Sigmoid colon (tissue), 4 donors: ENCODE measurements around the gene OR10H5.
"Not testable (repeated sequence)": the region's sequence is repeated elsewhere in the genome, so short reads cannot be mapped to it uniquely, and the experiment has no call there.

Source experiments
- EP300 ChIP-seq, 4 donors: sonication (generic); formaldehyde crosslinking; IDR thresholded peaks; one replicate each; pipeline ENCODE4 v1.6.1; 2017; ENCODE audit warnings: antibody characterized with exemption in 4 of 4
- POLR2A ChIP-seq, 2 donors: fragments of 450-650 bp; IDR thresholded peaks; one replicate each; pipeline ENCODE4 v1.6.1; 2016; ENCODE audit warnings: antibody characterized with exemption in 2 of 2, mild to moderate bottlenecking in 2 of 2, moderate library complexity in 2 of 2
- POLR2AphosphoS5 ChIP-seq, 4 donors: sonication (generic); formaldehyde crosslinking; IDR thresholded peaks; one replicate each; pipeline ENCODE4 v1.6.1; 2017; ENCODE audit warnings: antibody characterized with exemption in 4 of 4
- TF ChIP-seq, protein P1 (sequence below), 4 experiments: fragments of 450-650 bp in 3 of 4; fragments of 200-600 bp in 1 of 4; IDR thresholded peaks; one replicate each; pipeline ENCODE4 v1.5.1; 2016 to 2019; ENCODE audit warnings: antibody characterized with exemption in 4 of 4, mild to moderate bottlenecking in 3 of 4, moderate library complexity in 2 of 4

GRCh38 chr19:15774159-15774558 lies 13.3 kb upstream of the OR10H5 start:
- TF ChIP-seq POLR2A, EP300, POLR2AphosphoS5 (IDR thresholded peaks at IDR 0.05): not testable (repeated sequence)
- TF ChIP-seq, protein P1, sequence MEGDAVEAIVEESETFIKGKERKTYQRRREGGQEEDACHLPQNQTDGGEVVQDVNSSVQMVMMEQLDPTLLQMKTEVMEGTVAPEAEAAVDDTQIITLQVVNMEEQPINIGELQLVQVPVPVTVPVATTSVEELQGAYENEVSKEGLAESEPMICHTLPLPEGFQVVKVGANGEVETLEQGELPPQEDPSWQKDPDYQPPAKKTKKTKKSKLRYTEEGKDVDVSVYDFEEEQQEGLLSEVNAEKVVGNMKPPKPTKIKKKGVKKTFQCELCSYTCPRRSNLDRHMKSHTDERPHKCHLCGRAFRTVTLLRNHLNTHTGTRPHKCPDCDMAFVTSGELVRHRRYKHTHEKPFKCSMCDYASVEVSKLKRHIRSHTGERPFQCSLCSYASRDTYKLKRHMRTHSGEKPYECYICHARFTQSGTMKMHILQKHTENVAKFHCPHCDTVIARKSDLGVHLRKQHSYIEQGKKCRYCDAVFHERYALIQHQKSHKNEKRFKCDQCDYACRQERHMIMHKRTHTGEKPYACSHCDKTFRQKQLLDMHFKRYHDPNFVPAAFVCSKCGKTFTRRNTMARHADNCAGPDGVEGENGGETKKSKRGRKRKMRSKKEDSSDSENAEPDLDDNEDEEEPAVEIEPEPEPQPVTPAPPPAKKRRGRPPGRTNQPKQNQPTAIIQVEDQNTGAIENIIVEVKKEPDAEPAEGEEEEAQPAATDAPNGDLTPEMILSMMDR (IDR thresholded peaks at IDR 0.05): not testable (repeated sequence)
